Natural killer cell treated with Interleukin-12 subunit alpha and Interleukin-12 subunit beta and Interleukin-15 and Interleukin-18, amount 100 ng/mL, for 72 hours (primary cell): ENCODE measurements around the gene TMEM9B. TPM values are rescaled to one million over a fixed set of nuclear protein-coding genes. Genes with fewer than 3 reads are reported as not detected.
A peak's percentile ranks its signal among the peaks of the same experiment; 100 is the strongest.
"Not testable (repeated sequence)": the region's sequence is repeated elsewhere in the genome, so short reads cannot be mapped to it uniquely, and the experiment has no call there.

Experiments used
- ATAC-seq, 2 donors: fragments of 150-1000 bp; cut with Tn5 transposase in 1 of 2; sonication (Bioruptor Pico), chemical (Tn5 transposase) in 1 of 2; 2 replicates each; pipeline ENCODE4 v1.10.0; 2021
- DNase-seq: peaks from one replicate; pipeline ENCODE4 v3.0.0; 2022; ENCODE audit warnings: low spot score
- H3K27ac Mint-ChIP-seq, 2 donors: 1 replicate in 1 of 2; 2 replicates in 1 of 2; pipeline ENCODE4 v1.8.0; 2022; ENCODE audit warnings: mixed read lengths in 2 of 2, mild to moderate bottlenecking in 1 of 2, moderate library complexity in 1 of 2
- H3K27me3 Mint-ChIP-seq, 2 donors: 1 replicate in 1 of 2; 2 replicates in 1 of 2; pipeline ENCODE4 v1.8.0; 2022; ENCODE audit warnings: mixed read lengths in 2 of 2
- H3K36me3 Mint-ChIP-seq: one replicate; pipeline ENCODE4 v1.8.0; 2022; ENCODE audit warnings: mixed read lengths
- H3K4me1 Mint-ChIP-seq, 2 donors: 1 replicate in 1 of 2; 2 replicates in 1 of 2; pipeline ENCODE4 v1.8.0; 2022; ENCODE audit warnings: low read depth in 2 of 2, mixed read lengths in 2 of 2, mild to moderate bottlenecking in 1 of 2
- H3K4me3 Mint-ChIP-seq: one replicate; pipeline ENCODE4 v1.8.0; 2022; ENCODE audit warnings: mixed read lengths
- H3K9me3 Mint-ChIP-seq: 2 replicates; pipeline ENCODE4 v1.8.0; 2022; ENCODE audit warnings: mixed read lengths
- total RNA-seq, 2 donors: library from RNA; stranded (reverse); gene quantifications; one replicate each; pipeline ENCODE4 v1.2.3, GENCODE V29; 2022

The TMEM9B gene
- total RNA-seq = 10 to 100 TPM; 24.1 to 42.7 TPM

GRCh38 chr11:8964324-8965320 is at the start of gene TMEM9B:
Gene TMEM9B, minus strand, starts transcription at chr11:8964442. Its CDS starts 129 bp downstream, at chr11:8964313.
- Mint-ChIP-seq H3K9me3 (no peaks in the 10 kb centered on the region), H3K4me1 (peaks cover 23 to 32% of the 10 kb centered on the region in 2 donors), H3K36me3 (peaks cover 10% of the 10 kb centered on the region), H3K27ac (peak within 1 kb of the TSS; percentile 93), H3K4me3 (peak within 1 kb of the TSS; percentile 99), H3K27me3 (no peaks in the 10 kb centered on the region)
- ATAC-seq (peak; percentile 93 to 94), DNase-seq (peak; percentile 92)

DNA sequence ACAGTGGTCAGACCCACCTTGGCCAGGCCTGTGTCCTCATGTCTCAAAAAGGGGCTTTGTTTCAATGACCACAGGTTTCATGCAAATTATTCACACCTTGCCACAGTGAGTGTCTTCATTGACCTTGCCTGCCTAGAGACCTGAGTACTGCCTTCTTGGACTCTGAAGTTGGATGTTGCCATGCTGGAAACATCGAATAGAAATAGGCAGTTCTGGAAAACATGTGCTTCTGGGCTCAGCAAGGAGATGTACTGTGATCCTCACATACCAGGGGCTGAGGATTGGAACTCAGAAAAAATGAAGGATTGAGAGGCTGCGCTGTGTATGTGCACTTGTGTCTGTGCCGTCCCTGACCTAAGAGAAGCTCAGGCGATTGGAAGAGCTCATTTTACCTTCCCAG is 49.1 kb upstream of the TMEM9B start:
- ATAC-seq = no peak
- no peak for DNase-seq
- Mint-ChIP-seq H3K4me1 (peaks cover 0 to 6% of the 10 kb centered on the region in 2 donors), H3K4me3 (no peak overlapping the region), H3K9me3 (no peaks in the 10 kb centered on the region), H3K27ac (no peak overlapping the region), H3K36me3 (no peaks in the 10 kb centered on the region), H3K27me3 (peaks cover 15 to 20% of the 10 kb centered on the region in 2 donors)

GRCh38 chr11:9009538-9009937 is 45.3 kb upstream of the TMEM9B start:
- not testable (repeated sequence) for H3K27ac Mint-ChIP-seq
- H3K27me3 Mint-ChIP-seq = peaks cover 34 to 35% of the 10 kb centered on the region in 2 donors

DNA sequence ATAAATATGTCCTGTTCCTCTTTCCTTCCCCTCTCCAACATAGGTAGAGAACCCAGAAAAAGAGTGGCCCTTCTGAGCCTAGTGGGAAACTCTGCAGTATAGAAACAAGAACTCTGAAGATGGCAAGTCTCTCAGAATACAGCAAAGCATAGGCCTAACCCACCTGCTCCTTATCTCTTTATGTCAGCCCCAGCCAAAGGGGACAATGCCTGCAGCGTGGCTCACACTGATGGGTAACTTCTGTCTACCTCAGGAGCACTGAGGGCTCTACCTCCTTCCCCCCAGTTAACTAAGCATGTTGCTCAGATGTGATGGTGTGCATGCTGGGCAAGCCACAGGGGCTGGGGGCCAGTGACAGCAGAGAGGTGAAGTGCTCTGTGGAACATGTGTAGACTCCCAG is 44.4 kb upstream of the TMEM9B start:
- Mint-ChIP-seq H3K36me3 (peaks cover 6% of the 10 kb centered on the region), H3K4me3 (no peak overlapping the region), H3K4me1 (peaks cover 10% of the 10 kb centered on the region in 2 donors), H3K27ac (no peak overlapping the region), H3K27me3 (peaks cover 34 to 35% of the 10 kb centered on the region in 2 donors), H3K9me3 (no peaks in the 10 kb centered on the region)
- DNase-seq = no peak
- ATAC-seq = no peak

More at GRCh38 chr11:9009538-9009937, 45.3 kb upstream of the TMEM9B start:
- H3K4me3 Mint-ChIP-seq, ATAC-seq, H3K36me3 Mint-ChIP-seq, H3K9me3 Mint-ChIP-seq, DNase-seq: not testable (repeated sequence)
- H3K4me1 Mint-ChIP-seq = peaks cover 10% of the 10 kb centered on the region in 2 donors

DNA sequence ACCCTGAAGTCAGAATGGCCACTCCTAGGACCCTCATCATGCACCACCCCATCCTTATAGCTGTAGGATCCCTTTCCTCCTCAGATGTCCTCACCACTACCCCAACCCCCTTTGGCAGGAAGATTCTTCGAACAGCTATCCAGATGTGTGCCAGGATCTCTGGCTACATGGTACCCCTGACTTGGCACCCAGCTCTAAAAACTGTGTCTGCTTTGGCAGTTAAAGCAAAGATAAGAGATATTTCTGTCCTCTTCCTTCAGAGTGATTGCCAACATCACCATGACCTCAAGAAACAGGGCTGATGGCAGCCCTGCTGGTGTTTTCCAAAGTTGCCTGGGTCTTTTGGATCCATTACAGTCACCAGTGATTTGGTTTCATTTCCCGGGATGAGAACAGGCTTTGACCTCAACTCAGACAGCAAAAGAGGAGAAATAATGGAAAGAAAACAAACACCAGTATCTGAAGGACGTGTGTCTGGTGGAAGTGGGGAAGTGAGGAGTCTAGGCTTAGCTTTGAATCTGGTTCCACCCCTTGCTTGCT is 43.8 kb upstream of the TMEM9B start:
- peaks cover 6% of the 10 kb centered on the region for H3K36me3 Mint-ChIP-seq
- DNase-seq (no peak), ATAC-seq (no peak)
- no peaks in the 10 kb centered on the region for H3K9me3 Mint-ChIP-seq
- H3K4me1 Mint-ChIP-seq = peaks cover 13 to 14% of the 10 kb centered on the region in 2 donors
- no peak overlapping the region for H3K4me3 Mint-ChIP-seq
- H3K27me3 Mint-ChIP-seq = peaks cover 31 to 32% of the 10 kb centered on the region in 2 donors
- H3K27ac Mint-ChIP-seq = no peak overlapping the region

DNA sequence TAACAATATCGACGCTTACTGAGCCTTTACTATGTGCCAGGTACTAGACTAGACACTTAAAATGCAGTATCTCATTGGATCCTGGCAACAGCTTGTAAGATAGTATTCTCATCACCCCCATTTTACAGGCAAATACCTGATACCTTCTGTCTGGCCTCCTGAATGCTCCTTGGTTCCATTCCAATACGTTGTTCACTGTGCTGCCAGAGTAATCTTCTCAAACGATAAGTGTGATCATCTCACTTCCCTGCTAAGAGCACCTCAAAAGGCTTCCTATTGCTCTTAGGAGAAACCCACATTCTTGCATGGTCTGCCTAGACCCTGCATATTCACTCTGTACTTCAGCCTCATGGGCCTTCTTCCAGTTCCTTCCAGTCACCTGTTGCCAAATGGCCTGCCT is 40.8 kb upstream of the TMEM9B start:
- Mint-ChIP-seq H3K27ac (peak overlapping the region; percentile 1 to 8), H3K4me3 (peak overlapping the region; percentile 79), H3K27me3 (peaks cover 28 to 37% of the 10 kb centered on the region in 2 donors), H3K36me3 (peaks cover 6% of the 10 kb centered on the region), H3K4me1 (peaks cover 29 to 33% of the 10 kb centered on the region in 2 donors), H3K9me3 (no peaks in the 10 kb centered on the region)
- DNase-seq (no peak), ATAC-seq (no peak)

DNA sequence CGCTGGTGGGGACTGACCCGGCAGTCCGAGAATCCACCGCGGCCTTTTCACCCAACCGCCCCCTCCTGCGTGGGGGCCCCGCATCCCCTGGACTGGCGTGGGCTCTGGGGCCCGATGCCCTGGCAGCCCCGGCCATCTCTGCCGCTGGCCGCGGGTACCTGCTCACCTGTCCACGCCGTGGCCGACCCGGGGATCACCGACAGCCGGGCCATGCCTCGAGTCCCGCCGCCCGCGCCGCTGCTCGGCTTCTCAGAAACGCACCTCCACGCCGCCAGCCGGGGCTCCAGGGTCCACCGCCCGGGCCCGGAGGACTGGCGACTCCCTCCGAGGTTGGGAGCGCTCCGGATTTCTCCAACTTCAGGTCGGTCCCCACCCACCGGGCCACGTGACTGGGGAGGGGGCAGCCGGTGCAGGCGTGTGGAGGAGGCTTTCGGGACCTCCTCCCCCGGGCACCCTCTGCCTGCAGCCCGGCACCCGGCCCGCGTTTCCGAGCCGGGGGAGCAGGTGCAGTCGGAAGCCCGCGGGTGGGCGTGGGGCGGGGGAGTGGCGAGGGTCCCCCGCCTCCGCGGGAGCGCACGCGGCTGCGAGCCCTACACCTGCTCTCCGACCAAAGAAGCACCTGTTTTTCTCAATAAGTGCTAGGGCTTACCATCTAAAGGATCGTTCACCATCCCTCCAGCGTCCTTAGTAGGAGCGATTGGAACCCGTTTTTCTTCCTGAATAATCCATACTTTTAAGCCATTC is 40.1 kb upstream of the TMEM9B start:
- ATAC-seq (no peak), DNase-seq (peak; percentile 65)
- peaks cover 29 to 33% of the 10 kb centered on the region in 2 donors for H3K4me1 Mint-ChIP-seq
- H3K36me3 Mint-ChIP-seq = peaks cover 6% of the 10 kb centered on the region
- peak overlapping the region; percentile 1 to 8 for H3K27ac Mint-ChIP-seq
- no peaks in the 10 kb centered on the region for H3K9me3 Mint-ChIP-seq
- H3K27me3 Mint-ChIP-seq = peaks cover 31 to 45% of the 10 kb centered on the region in 2 donors
- H3K4me3 Mint-ChIP-seq = peak overlapping the region; percentile 79

GRCh38 chr11:9003573-9004182 is 39.4 kb upstream of the TMEM9B start, which contains the start of gene NRIP3:
Gene NRIP3, minus strand, starts transcription at chr11:9004001. Its CDS starts 66 bp downstream, at chr11:9003935.
- ATAC-seq (peak; percentile 72 to 87), DNase-seq (peak; percentile 79)
- no peaks in the 10 kb centered on the region for H3K9me3 Mint-ChIP-seq
- H3K36me3 Mint-ChIP-seq = peaks cover 6% of the 10 kb centered on the region
- peaks cover 29 to 33% of the 10 kb centered on the region in 2 donors for H3K4me1 Mint-ChIP-seq
- peak within 1 kb of the TSS; percentile 1 to 79 for H3K27ac Mint-ChIP-seq
- peak within 1 kb of the TSS; percentile 91 for H3K4me3 Mint-ChIP-seq
- H3K27me3 Mint-ChIP-seq = peaks cover 36 to 51% of the 10 kb centered on the region in 2 donors

DNA sequence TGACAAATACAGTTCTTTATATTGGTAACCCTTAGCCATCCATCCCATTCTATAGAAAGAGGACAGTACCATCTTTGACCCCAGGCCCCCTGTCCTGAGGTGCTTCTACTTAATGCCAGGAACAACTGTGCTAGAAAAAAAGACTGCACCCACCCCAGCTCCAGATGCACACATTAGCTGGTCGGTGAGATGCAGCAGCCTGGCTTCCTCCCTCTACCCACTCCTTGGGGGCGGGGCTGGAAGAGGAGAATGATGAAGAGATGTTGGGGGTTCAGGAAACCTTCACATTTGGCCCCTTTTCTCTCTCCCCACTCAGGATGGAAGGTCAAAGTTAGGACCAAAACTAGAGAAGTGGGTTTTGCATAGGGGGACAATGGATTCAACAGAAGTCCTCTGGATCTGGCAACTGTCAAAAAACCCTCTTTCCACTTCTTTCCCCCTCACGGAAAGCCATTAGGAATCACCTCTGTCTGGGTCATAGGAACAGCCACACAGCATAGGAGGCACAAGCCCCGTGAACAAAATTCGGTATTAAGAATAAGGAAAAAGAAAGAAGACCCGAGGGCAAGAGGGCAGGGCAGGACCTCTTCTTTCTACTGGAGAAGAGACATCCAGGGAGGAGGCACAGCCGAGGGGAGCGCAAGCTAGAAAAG is 38.8 kb upstream of the TMEM9B start:
- no peak for ATAC-seq
- H3K4me1 Mint-ChIP-seq = peaks cover 29 to 33% of the 10 kb centered on the region in 2 donors
- H3K9me3 Mint-ChIP-seq = no peaks in the 10 kb centered on the region
- peak overlapping the region in 1 of 2 donors; percentile 79 for H3K27ac Mint-ChIP-seq
- H3K4me3 Mint-ChIP-seq = peak overlapping the region; percentile 91
- peaks cover 6% of the 10 kb centered on the region for H3K36me3 Mint-ChIP-seq
- no peak for DNase-seq
- H3K27me3 Mint-ChIP-seq = peaks cover 36 to 51% of the 10 kb centered on the region in 2 donors

GRCh38 chr11:9001736-9002135 is 37.5 kb upstream of the TMEM9B start:
- DNase-seq = no peak
- Mint-ChIP-seq H3K4me3 (peak overlapping the region; percentile 48), H3K27ac (peak overlapping the region; percentile 26 to 32), H3K4me1 (peaks cover 29 to 33% of the 10 kb centered on the region in 2 donors), H3K9me3 (no peaks in the 10 kb centered on the region), H3K36me3 (peaks cover 6% of the 10 kb centered on the region), H3K27me3 (peaks cover 30 to 44% of the 10 kb centered on the region in 2 donors)
- peak; percentile 82 to 91 for ATAC-seq

DNA sequence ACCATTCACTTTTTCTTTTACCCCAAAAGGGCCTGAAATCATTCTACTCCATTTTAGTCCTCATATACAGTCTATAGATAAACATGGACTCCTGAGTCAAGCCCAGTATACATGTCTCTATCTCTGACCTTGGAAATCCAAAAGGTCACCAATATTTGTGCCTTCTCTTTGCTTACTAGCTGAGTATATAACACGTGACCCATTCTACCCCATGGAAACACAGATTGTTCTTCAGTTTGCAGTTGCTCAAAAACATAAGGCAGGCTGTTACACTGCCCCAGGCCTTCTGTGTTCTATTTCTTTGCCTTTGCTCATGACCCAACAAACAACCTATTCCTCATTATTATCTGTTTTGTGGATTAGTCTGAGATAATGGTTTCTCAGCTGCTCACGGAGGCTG is 33.8 kb upstream of the TMEM9B start:
- no peak for DNase-seq
- Mint-ChIP-seq H3K9me3 (no peaks in the 10 kb centered on the region), H3K27me3 (peaks cover 16 to 31% of the 10 kb centered on the region in 2 donors), H3K4me3 (no peak overlapping the region), H3K36me3 (no peaks in the 10 kb centered on the region), H3K4me1 (peaks cover 15 to 18% of the 10 kb centered on the region in 2 donors), H3K27ac (no peak overlapping the region)
- no peak for ATAC-seq

DNA sequence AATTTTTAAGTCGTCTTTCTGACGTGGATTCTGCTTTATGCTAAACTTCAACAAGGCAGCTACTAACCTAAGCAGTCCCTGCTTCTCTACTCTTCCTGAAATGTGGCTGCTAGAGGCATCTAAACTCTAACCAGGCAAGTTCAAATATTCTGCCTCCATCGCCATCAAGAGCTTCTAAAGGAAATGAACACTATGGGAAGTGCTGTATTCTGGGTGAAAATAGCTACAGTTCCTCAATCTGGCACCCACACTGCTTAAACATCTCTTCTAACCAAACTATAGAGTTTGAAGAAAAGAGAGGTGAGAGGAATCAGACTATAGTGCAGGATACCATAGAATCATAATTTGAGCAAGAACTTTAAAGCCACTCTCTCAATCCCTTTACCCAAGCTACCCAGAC is 33.2 kb upstream of the TMEM9B start:
- peaks cover 16 to 31% of the 10 kb centered on the region in 2 donors for H3K27me3 Mint-ChIP-seq
- DNase-seq (no peak), ATAC-seq (no peak)
- no peak overlapping the region for H3K4me3 Mint-ChIP-seq
- no peaks in the 10 kb centered on the region for H3K9me3 Mint-ChIP-seq
- peaks cover 12 to 14% of the 10 kb centered on the region in 2 donors for H3K4me1 Mint-ChIP-seq
- no peak overlapping the region for H3K27ac Mint-ChIP-seq
- no peaks in the 10 kb centered on the region for H3K36me3 Mint-ChIP-seq
